ENCODE results near the gene PRDX1. TPM values are rescaled to one million over a fixed set of nuclear protein-coding genes. Genes with fewer than 3 reads are reported as not detected.
"Not testable (repeated sequence)": the region's sequence is repeated elsewhere in the genome, so short reads cannot be mapped to it uniquely, and the experiment has no call there.

Gene PRDX1
- polyA plus RNA-seq, 4 donors: 337 to 402 (median 390) TPM

DNA sequence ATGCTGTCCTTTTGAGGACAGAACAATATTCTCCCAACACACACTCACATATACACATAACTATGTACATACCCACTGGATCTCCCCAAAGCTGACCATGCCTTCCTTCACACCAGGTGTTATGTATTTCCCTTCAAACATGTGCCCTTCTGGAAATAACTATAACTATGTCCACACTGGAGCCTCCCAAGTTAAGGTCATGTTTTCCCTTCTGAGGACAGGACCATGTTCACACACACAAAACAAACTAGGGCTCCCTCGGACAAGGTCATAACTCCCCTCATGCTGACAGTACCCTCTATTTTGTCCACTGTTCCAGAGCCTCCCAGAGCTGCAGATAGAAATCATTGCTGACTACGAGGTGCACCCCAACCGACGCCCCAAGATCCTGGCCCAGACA is 13.8 kb downstream of the PRDX1 start:
- DNase-seq (ENCODE audit: low read depth in 4 of 4, low spot score in 3 of 4): no peak

- no peak for DNase-seq (ENCODE audit: low read depth in 4 of 4, low spot score in 3 of 4)
Measured at GRCh38 chr1:45507195-45507594, 14.5 kb downstream of the PRDX1 start.

DNA sequence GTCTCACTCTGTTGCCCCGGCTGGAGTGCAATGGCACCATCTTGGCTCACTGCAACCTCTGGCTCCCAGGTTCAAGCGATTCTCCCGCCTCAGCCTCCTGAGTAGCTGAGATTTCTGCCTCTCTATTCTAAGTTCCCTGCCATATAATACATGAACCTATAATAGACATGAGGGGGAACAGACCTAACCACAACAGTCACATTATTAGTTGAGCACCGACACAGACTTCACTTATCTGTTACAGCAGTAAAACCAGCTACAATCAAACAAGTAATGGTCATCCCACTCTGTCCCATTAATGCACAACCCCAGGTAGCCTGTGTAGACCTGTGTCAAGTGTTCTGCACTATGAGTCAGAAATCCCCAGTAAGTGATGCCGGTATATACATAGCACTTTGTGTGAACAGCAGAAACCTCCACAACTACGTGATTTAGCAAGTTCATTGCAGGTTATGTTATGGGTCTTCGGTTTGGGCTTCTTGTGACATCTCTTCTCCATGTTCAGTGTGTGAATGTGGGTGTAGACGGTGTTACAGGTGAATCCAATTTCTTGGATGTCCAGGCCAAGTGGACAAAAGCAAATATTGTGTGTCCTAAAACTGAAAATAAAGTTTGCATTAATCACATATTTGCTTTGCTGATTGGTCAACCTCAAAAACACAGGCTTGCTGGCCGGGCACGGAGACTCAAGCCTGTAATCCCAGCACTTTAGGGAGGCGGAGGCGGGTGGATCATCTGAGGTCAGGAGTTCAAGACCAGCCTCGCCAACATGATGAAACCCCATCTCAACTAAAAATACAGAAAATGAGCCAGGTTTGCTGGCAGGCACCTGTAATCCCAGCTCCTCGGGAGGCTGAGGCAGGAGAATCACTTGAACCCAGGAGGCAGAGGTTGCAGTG is 18.0 kb downstream of the PRDX1 start:
- DNase-seq (ENCODE audit: low read depth in 4 of 4, low spot score in 3 of 4): no peak

DNA sequence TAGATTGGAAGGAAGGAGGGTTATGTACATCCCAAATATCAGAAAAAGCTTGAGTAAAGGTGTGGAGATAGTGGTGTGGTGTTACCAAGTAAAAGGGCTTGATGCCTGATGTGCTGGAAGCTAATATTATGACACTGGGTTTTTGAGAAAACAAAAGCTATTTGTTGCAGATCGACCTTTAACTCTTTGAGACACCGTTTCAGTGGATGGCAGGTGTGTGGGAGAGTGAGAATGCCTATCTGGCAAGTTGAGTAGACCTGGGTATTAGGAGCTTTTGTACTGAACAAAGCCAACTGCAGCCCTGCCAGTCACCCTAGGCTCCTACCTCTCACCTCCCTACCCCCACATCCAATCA is 20.2 kb downstream of the PRDX1 start:
- no peak for DNase-seq (ENCODE audit: low read depth in 4 of 4, low spot score in 3 of 4)

DNA sequence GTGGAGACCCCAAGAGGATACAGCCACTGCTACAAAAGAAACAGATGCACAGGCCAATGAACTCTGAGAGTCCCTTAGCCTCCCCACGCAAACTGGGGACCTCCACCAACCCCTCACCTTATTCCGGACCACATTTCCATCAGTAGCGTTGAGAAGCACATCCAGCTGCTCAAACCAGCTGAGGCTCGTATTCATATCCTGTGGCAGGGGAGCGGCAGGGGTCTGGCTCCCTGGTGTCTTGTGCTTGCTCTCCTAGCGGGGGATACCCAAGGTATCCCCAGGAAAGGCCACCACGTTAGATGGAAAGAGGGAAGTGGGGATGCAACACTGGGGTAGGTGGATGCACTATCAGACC is 22.3 kb downstream of the PRDX1 start:
- peak in 1 of 4 donors; percentile 5 for DNase-seq (ENCODE audit: low read depth in 4 of 4, low spot score in 3 of 4)

- no peak for DNase-seq (ENCODE audit: low read depth in 4 of 4, low spot score in 3 of 4)
Measured at GRCh38 chr1:45498279-45498678, 23.4 kb downstream of the PRDX1 start.

DNA sequence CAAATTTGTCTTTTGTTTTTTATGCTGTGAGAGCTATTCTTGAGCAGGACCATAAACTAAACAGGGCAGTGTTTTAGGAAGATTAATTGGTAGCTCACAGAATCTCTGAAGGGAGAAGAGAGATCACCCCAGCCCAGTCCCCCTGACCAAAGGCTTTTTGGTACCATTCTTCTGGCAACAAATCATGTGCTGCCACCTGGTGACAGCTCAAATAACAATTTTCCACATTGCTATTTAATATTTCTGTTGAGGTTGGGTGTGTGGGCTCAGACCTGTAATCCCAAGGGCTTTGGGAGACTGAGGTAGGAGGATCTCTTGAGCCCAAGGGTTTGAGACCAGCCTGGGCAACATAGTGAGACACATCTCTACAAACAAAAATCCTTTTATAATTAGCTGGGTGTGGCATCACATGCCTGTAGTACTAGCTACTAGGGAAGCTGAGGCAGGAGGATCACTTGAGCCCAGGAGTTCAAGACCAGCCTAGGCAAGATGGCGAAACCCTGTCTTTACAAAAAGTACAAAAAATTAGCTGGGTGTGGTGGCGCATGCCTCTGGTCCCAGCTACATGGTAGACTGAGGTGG is 28.5 kb downstream of the PRDX1 start:
- DNase-seq (ENCODE audit: low read depth in 4 of 4, low spot score in 3 of 4): no peak

GRCh38 chr1:45492691-45493090 is 29.0 kb downstream of the PRDX1 start:
- no peak for DNase-seq (ENCODE audit: low read depth in 4 of 4, low spot score in 3 of 4)

- no peak for DNase-seq (ENCODE audit: low read depth in 4 of 4, low spot score in 3 of 4)
Measured at GRCh38 chr1:45491487-45492260, 30.0 kb downstream of the PRDX1 start.

DNA sequence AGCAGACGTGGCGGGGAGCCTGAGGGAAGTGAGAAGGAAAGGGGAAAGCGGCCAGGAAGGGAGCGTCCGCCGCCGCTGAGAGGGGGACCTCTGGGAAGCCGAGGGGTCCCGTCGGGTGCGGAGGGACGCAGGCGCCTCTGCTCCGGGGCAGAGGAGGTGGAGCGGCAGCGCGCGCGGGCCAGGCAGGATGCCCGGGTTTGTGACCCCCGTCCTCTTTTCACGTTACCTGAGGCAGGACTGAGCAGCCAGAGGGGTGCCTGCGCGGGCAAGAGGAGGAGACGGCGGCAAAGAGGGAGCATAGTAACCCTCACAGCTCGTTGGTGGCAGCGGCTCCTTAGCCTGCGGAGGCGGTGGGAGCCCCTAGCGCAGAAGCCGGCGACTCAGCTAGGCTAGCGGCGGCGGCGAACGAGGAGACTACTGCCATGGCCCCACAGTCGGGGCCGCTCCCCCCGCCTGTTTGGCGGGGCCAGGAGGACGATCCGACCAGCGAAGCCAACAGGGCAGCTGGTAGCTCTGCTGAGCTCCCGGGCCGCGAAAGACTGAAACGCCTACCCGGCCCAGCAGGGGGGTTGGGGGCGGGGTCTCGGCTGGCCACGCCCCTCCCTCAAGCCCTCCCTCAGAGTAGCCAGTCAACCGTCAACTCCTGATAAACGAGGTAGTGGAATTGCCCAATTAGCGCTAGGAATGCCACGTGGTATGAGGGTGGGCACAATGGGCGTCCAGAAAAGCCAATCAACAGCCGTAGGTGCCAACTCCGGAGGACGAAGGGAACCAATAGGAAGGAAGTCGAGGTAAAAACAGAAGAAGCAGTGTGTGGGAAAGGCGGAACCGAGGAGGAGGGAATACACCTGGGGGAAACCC is 30.8 kb downstream of the PRDX1 start, which contains the start of gene TESK2:
Gene TESK2, minus strand, starts transcription at position 538 of the 861 bp plus-strand sequence. CDS start 33,378 bp downstream, outside the sequence.
- DNase-seq (ENCODE audit: low read depth in 4 of 4, low spot score in 3 of 4): peak; percentile 91 to 99 (median 98)

DNA sequence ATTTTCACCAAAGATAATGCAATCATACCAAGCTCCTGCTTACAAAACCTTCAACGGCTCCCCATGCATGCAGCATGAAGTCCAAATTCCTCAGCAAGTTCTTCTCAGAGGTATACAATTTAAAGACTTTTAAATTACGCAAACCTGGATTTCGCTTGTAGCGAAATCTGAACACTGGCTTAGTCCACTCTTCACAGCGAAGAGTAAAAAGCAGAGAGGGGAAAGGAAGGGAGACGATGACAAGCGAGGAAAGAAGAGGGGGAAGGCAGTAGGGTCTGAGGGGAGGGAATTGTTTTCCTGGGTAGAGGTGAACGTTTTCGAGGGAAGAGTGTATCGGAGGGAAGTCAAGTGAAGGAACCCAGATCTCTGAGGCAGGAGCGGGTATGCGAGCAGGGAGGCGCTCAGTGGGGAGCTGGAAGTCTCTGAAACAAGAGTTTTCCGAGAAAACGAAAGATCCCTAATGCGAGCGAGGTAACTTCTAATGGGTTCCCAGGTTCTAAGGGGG is 31.5 kb downstream of the PRDX1 start:
- DNase-seq (ENCODE audit: low read depth in 4 of 4, low spot score in 3 of 4): peak in 1 of 4 donors; percentile 12

DNA sequence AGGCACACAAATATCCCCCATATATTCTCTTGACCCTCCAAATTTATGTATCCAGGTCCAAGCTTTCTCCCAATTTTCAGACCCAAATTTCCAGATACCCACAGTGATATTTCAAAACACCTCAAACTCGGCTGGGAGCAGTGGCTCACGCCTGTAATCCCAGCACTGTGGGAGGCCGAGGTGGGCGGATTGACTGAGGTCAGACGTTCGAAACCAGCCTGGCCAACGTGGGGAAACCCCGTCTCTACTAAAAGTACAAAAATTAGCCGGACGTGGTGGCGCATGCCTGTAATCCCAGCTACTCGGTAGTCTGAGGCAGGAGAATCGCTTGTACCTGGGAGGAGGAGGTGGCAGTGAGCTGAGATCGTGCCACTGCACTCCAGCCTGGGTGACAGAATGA is 32.3 kb downstream of the PRDX1 start:
- DNase-seq (ENCODE audit: low read depth in 4 of 4, low spot score in 3 of 4): not testable (repeated sequence)

DNA sequence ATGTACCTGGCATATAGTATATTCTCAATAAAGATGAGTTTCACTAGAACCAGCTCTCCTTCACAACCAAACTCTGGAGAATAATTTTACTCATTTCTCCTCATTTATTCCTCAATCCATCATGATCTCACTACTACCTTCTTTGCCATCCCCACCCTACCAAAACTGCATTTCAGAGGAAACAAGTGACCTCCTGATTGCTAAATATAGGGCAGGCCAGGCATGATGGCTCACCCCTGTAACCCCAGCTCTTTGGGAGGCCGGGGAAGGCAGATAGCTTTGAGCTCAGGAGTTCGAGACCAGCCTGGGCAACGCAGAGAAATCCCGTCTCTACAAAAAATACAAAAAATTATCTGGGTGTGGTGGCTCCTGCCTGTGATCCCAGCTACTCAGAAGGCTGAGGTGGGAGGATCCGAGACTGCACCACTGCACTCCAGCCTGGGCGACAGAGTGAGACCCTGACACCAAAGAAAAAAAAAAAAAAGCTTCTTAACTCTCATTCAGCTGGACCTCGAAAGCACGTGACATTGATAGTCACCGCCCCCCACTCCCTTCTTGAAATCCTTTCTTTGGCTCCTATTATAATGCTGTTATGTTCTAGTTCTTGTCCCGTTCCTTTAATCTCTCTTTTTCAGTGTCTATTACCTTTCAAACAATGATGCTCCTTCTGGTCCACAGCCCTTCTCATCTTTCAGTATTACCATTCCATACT is 32.9 kb downstream of the PRDX1 start:
- no peak for DNase-seq (ENCODE audit: low read depth in 4 of 4, low spot score in 3 of 4)

DNA sequence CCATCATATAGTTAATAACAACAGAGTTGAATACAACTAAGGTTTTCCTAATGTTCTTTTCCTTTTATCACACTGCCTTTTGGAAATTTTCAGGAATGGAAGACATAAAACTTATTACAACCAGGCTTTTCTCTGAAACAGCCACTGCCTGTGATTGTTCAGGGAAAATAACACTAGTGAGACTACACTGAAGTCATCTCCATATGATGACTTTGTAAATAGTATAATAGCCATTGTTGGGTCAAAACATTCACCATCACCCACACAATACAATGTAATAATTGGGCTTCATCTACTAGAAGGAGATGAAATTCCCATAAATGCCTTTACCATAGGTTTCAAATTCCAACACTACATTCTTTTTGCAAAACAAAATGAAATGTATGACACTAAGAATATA is 35.7 kb downstream of the PRDX1 start:
- no peak for DNase-seq (ENCODE audit: low read depth in 4 of 4, low spot score in 3 of 4)

DNA sequence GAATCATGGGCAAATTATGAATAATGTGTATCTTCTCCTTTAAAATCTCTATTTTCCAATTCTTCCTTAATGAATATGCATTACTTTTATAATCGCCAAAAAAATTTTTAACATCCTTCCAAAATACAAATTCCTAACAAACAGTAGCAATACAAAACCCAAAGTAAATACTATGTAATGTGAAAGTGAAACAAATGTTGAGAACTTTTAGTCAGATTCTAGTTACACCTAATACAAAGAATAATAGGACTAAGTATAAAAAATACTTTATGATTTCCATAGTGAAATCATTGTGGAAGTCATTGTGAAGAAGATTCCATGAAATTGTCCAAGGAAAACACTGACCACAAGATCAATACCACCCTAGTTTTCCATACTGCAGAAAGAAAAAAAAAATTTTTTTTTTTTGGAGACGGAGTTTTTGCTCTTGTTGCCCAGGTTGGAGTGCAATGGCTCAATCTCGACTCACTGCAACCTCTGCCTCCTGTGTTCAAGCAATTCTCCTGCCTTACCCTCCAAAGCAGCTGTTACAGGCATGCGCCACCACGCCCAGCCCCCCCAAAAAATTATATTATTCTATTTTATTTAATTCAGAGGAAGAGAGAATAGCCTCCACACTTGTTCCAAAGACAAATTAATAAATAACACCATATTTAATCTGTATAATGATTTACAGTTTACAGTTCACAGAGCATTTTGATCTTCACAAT is 42.5 kb downstream of the PRDX1 start:
- no peak for DNase-seq (ENCODE audit: low read depth in 4 of 4, low spot score in 3 of 4)

DNA sequence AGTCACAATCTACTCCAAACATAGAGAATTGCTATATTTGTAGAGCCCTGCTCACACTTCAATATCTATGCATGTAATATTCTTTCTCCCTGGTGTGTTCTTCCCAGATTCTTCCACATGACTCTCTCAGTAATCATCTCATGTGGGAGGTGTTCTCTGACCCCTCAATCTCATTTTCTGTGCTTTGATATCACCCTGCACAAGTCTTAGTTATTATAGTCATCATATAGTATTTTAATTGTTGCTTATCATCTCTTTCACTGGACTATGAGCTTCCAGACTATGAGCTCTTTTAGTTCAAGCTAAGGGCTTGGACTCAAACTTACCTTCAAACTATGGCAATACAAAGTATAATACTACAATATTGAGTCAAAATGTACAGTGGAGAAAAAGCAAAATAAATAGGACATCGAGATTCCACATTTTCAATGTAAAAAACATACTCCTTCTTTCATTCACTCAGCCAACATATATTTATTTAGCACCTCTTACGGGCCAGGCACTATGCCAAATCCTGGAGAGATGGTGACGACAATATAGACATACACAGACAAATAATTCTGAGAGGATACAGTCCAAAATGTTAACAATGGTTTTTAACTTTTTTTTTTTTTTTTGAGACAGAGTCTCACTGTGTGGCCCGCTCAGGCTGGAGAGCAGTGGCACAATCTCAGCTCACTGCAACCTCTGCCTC is 43.4 kb downstream of the PRDX1 start:
- no peak for DNase-seq (ENCODE audit: low read depth in 4 of 4, low spot score in 3 of 4)

GRCh38 chr1:45477646-45478045 is 44.0 kb downstream of the PRDX1 start:
- DNase-seq (ENCODE audit: low read depth in 4 of 4, low spot score in 3 of 4): no peak

DNA sequence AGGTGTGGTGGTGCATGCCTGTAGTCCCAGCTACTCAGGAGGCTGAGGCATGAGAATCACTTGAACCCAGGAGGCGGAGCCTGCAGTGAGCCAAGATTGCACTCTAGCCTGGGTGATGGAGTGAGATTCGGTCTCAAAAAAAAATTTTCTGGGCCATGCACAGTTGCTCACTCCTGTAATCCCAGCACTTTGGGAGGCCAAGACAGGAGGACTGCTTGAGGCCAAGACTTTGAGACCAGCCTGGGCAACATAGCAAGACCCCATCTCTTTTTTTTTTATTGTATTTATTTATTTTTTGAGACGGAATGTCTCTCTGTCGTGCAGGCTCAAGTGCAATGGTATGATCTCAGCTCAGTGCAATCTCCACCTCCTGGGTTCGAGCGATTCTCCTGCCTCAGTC is 47.5 kb downstream of the PRDX1 start:
- not testable (repeated sequence) for DNase-seq (ENCODE audit: low read depth in 4 of 4, low spot score in 3 of 4)
